Activated naive CD8-positive, alpha-beta T cell (primary cell): Measurements from ENCODE around the gene LSM4.
A peak's percentile ranks its signal among the peaks of the same experiment; 100 is the strongest.

ENCODE experiments used
- H3K27ac Mint-ChIP-seq: one replicate; pipeline ENCODE4 v1.8.0; 2021; ENCODE audit warnings: mixed read lengths
- H3K27me3 Mint-ChIP-seq: one replicate; pipeline ENCODE4 v1.8.0; 2021; ENCODE audit warnings: mixed read lengths
- H3K36me3 Mint-ChIP-seq: one replicate; pipeline ENCODE4 v1.8.0; 2021; ENCODE audit warnings: mixed read lengths
- H3K4me1 Mint-ChIP-seq: one replicate; pipeline ENCODE4 v1.8.0; 2021; ENCODE audit warnings: low read depth, mixed read lengths
- H3K4me3 Mint-ChIP-seq: one replicate; pipeline ENCODE4 v1.8.0; 2021; ENCODE audit warnings: mild to moderate bottlenecking, mixed read lengths
- H3K9me3 Mint-ChIP-seq: one replicate; pipeline ENCODE4 v1.8.0; 2021; ENCODE audit warnings: low read depth, mixed read lengths

Gene LSM4

GRCh38 chr19:18282788-18283141, 40.1 kb downstream of the LSM4 start:
- no peaks in the 10 kb centered on the region for H3K27me3 Mint-ChIP-seq
- H3K4me1 Mint-ChIP-seq, result peaks cover 48% of the 10 kb centered on the region

GRCh38 chr19:18282021-18282787, 40.7 kb downstream of the LSM4 start:
- Mint-ChIP-seq H3K27ac (peak overlapping the region; percentile 98), H3K4me3 (peak overlapping the region; percentile 86), H3K36me3 (peaks cover 9% of the 10 kb centered on the region), H3K9me3 (no peaks in the 10 kb centered on the region), H3K4me1 (peaks cover 51% of the 10 kb centered on the region), H3K27me3 (no peaks in the 10 kb centered on the region)

More at GRCh38 chr19:18282788-18283141, 40.1 kb downstream of the LSM4 start:
- Mint-ChIP-seq H3K36me3 (peaks cover 9% of the 10 kb centered on the region), H3K4me3 (peak overlapping the region; percentile 86), H3K9me3 (no peaks in the 10 kb centered on the region), H3K27ac (peak overlapping the region; percentile 98)

- Mint-ChIP-seq H3K4me3 (peak within 1 kb of the TSS; percentile 89), H3K27ac (peak within 1 kb of the TSS; percentile 98), H3K9me3 (no peaks in the 10 kb centered on the region), H3K27me3 (no peaks in the 10 kb centered on the region), H3K36me3 (peaks cover 9% of the 10 kb centered on the region), H3K4me1 (peaks cover 44% of the 10 kb centered on the region)
Observed at GRCh38 chr19:18281082-18282020, 41.5 kb downstream of the LSM4 start, which contains the start of gene JUND. JUND (minus strand) TSS chr19:18281622; CDS start chr19:18281484, 138 bp downstream.

- Mint-ChIP-seq H3K27ac (peak overlapping the region; percentile 93), H3K27me3 (no peaks in the 10 kb centered on the region), H3K36me3 (peaks cover 9% of the 10 kb centered on the region), H3K4me3 (peak overlapping the region; percentile 98), H3K9me3 (no peaks in the 10 kb centered on the region), H3K4me1 (peaks cover 45% of the 10 kb centered on the region)
Observed at GRCh38 chr19:18280247-18281081, 42.4 kb downstream of the LSM4 start.

- Mint-ChIP-seq H3K27me3 (no peaks in the 10 kb centered on the region), H3K4me1 (peaks cover 45% of the 10 kb centered on the region), H3K9me3 (no peaks in the 10 kb centered on the region), H3K4me3 (peak overlapping the region; percentile 98), H3K27ac (peak overlapping the region; percentile 94), H3K36me3 (peaks cover 9% of the 10 kb centered on the region)
Observed at GRCh38 chr19:18279516-18280246, 43.2 kb downstream of the LSM4 start.

GRCh38 chr19:18279266-18279515, 43.7 kb downstream of the LSM4 start:
- Mint-ChIP-seq H3K4me1 (peaks cover 46% of the 10 kb centered on the region), H3K36me3 (peaks cover 9% of the 10 kb centered on the region), H3K27ac (peak overlapping the region; percentile 94)

GRCh38 chr19:18278521-18279265, 44.2 kb downstream of the LSM4 start:
- H3K4me1 Mint-ChIP-seq, result peaks cover 46% of the 10 kb centered on the region

More at GRCh38 chr19:18279266-18279515, 43.7 kb downstream of the LSM4 start:
- no peaks in the 10 kb centered on the region for H3K27me3 Mint-ChIP-seq
- no peaks in the 10 kb centered on the region for H3K9me3 Mint-ChIP-seq
- peak overlapping the region; percentile 98 for H3K4me3 Mint-ChIP-seq

GRCh38 chr19:18274781-18275356, 48.0 kb downstream of the LSM4 start:
- H3K4me1 Mint-ChIP-seq, result peaks cover 35% of the 10 kb centered on the region
- H3K4me3 Mint-ChIP-seq, result peak overlapping the region; percentile 27
- peak overlapping the region; percentile 68 for H3K27ac Mint-ChIP-seq
- H3K9me3 Mint-ChIP-seq, result no peaks in the 10 kb centered on the region
- peaks cover 9% of the 10 kb centered on the region for H3K36me3 Mint-ChIP-seq
- no peaks in the 10 kb centered on the region for H3K27me3 Mint-ChIP-seq

More at GRCh38 chr19:18278521-18279265, 44.2 kb downstream of the LSM4 start:
- peaks cover 9% of the 10 kb centered on the region for H3K36me3 Mint-ChIP-seq
- H3K27me3 Mint-ChIP-seq, result no peaks in the 10 kb centered on the region
- peak overlapping the region; percentile 98 for H3K4me3 Mint-ChIP-seq
- H3K9me3 Mint-ChIP-seq, result no peaks in the 10 kb centered on the region
- H3K27ac Mint-ChIP-seq, result peak overlapping the region; percentile 94

GRCh38 chr19:18274219-18274780, 48.6 kb downstream of the LSM4 start, which contains the start of gene IQCN:
IQCN (minus strand) TSS chr19:18274452; CDS start chr19:18269478, 4,974 bp downstream.
- Mint-ChIP-seq H3K27me3 (no peaks in the 10 kb centered on the region), H3K27ac (peak within 1 kb of the TSS; percentile 68), H3K4me3 (peak within 1 kb of the TSS; percentile 27), H3K9me3 (no peaks in the 10 kb centered on the region), H3K36me3 (peaks cover 7% of the 10 kb centered on the region), H3K4me1 (peaks cover 33% of the 10 kb centered on the region)

- Mint-ChIP-seq H3K4me1 (peaks cover 29% of the 10 kb centered on the region), H3K27ac (no peak overlapping the region), H3K27me3 (no peaks in the 10 kb centered on the region)
Observed at GRCh38 chr19:18273561-18274218, 49.2 kb downstream of the LSM4 start.

GRCh38 chr19:18271433-18271841, 51.4 kb downstream of the LSM4 start:
- no peaks in the 10 kb centered on the region for H3K36me3 Mint-ChIP-seq
- H3K27ac Mint-ChIP-seq, result no peak overlapping the region
- H3K27me3 Mint-ChIP-seq, result no peaks in the 10 kb centered on the region
- no peaks in the 10 kb centered on the region for H3K9me3 Mint-ChIP-seq
- H3K4me3 Mint-ChIP-seq, result no peak overlapping the region
- H3K4me1 Mint-ChIP-seq, result peaks cover 19% of the 10 kb centered on the region

More at GRCh38 chr19:18273561-18274218, 49.2 kb downstream of the LSM4 start:
- Mint-ChIP-seq H3K36me3 (peaks cover 1% of the 10 kb centered on the region), H3K9me3 (no peaks in the 10 kb centered on the region), H3K4me3 (no peak overlapping the region)

GRCh38 chr19:18270326-18270725, 52.5 kb downstream of the LSM4 start:
- Mint-ChIP-seq H3K27ac (no peak overlapping the region), H3K4me1 (peaks cover 14% of the 10 kb centered on the region), H3K27me3 (no peaks in the 10 kb centered on the region), H3K4me3 (no peak overlapping the region), H3K9me3 (no peaks in the 10 kb centered on the region), H3K36me3 (no peaks in the 10 kb centered on the region)
